Testis (tissue), 3 donors: ENCODE results near the gene JCAD. TPM values are rescaled to one million over a fixed set of nuclear protein-coding genes. Genes with fewer than 3 reads are reported as not detected.

Experiments
- DNase-seq: peaks from one replicate; pipeline ENCODE4 v3.0.0-alpha.2; 2019
- H3K27ac ChIP-seq, 2 donors: fragments of 200-600 bp; sonication (generic); one replicate each; pipeline ENCODE4 v1.5.1; 2019
- H3K27me3 ChIP-seq: fragments of 200-600 bp; sonication (generic); one replicate; pipeline ENCODE4 v1.5.1; 2019
- H3K36me3 ChIP-seq: fragments of 200-600 bp; sonication (generic); one replicate; pipeline ENCODE4 v1.5.1; 2017; ENCODE audit warnings: low read depth; ENCODE audit errors: missing control alignments
- H3K4me1 ChIP-seq: fragments of 200-600 bp; sonication (generic); one replicate; pipeline ENCODE4 v1.5.1; 2019
- H3K4me3 ChIP-seq, 2 donors: fragments of 200-600 bp; sonication (generic); one replicate each; pipeline ENCODE4 v1.5.1; 2017 to 2019
- H3K9me3 ChIP-seq: fragments of 200-600 bp; sonication (generic); one replicate; pipeline ENCODE4 v1.5.1; 2017
- POLR2A ChIP-seq: fragments of 450-650 bp; IDR thresholded peaks from one replicate; pipeline ENCODE4 v1.6.1; 2017; ENCODE audit warnings: antibody characterized with exemption, mild to moderate bottlenecking, moderate library complexity
- WGBS, 2 donors: methylation state at CpG; one replicate each; pipeline ENCODE4 v1.1.5; 2018; 5-methylcytosine and 5-hydroxymethylcytosine counted together
- intact Hi-C: fragments of 100-400 bp; cut with DNase I; formaldehyde crosslinking; loops from one replicate; pipeline ENCODE4 v1.15.1; 2023; ENCODE audit warnings: low total_unique reads
- polyA plus RNA-seq: library from polyadenylated mRNA; stranded (reverse); fragments of 350-450 nt; fragmentation: Illumina TruSeq; extraction: RNeasy Lipid Tissue Mini Kit (QIAGEN cat#74804); gene quantifications from one replicate; pipeline ENCODE4 v1.2.3, GENCODE V29; 2014; ENCODE audit warnings: low read depth, low replicate concordance; ENCODE audit not compliant: insufficient read depth
- total RNA-seq, 2 donors: library from RNA; depleted of rRNA; stranded (reverse); fragments of >200 nt; gene quantifications; one replicate each; pipeline ENCODE4 v1.2.3, GENCODE V29; 2016
- TF ChIP-seq, protein P1 (sequence below), 3 experiments: fragments of 450-650 bp in 2 of 3; fragments of 200-600 bp in 1 of 3; sonication (generic) in 1 of 3; IDR thresholded peaks; one replicate each; pipeline ENCODE4 v1.5.1; 2016 to 2019; ENCODE audit warnings: antibody characterized with exemption in 3 of 3, mild to moderate bottlenecking in 2 of 3, moderate library complexity in 1 of 3

Gene JCAD
- total and polyA plus RNA-seq, 3 donors from 2014 or later, result 57.4 to 133 (median 109) TPM

DNA sequence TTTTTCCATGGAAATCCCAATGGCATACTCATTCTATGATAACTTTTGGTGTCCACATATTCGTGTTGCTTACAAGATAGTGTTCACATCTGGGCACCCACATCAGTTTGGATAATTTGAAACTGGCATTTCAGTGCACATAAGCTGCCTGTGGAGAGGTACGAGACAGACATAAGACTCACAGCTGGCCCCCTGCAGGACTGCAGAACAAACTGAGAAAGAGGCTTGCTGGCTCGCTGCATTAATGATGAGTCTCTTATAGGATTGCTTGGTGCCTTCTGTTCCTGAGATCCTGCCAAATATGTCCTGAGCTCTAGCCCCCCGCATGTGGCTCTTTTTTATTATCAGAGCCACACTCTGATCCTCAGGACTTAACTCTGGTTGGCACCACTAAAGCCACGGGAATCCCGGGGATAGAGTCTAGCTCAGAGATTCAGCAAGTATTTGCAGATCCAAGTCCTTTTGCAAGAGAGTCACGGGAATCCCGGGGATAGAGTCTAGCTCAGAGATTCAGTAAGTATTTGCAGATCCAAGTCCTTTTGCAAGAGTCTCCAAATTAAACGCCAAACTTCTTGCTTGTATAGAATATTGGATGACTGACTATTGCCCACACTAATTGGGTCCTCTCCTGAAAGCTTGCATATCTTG lies 34.0 kb upstream of the JCAD start:
- intact Hi-C loops, result no loop called here
- H3K27me3 ChIP-seq, result no peaks in the 10 kb centered on the region
- H3K27ac ChIP-seq, result no peak overlapping the region
- no peak for DNase-seq
- no peaks in the 10 kb centered on the region for H3K9me3 ChIP-seq
- H3K4me1 ChIP-seq, result no peaks in the 10 kb centered on the region
- no peak overlapping the region for H3K4me3 ChIP-seq
- 86 to 88% methylated on average over 9 of the region's 9 CpGs for WGBS, 2 donors
- no peak for TF ChIP-seq POLR2A
- TF ChIP-seq, protein P1, sequence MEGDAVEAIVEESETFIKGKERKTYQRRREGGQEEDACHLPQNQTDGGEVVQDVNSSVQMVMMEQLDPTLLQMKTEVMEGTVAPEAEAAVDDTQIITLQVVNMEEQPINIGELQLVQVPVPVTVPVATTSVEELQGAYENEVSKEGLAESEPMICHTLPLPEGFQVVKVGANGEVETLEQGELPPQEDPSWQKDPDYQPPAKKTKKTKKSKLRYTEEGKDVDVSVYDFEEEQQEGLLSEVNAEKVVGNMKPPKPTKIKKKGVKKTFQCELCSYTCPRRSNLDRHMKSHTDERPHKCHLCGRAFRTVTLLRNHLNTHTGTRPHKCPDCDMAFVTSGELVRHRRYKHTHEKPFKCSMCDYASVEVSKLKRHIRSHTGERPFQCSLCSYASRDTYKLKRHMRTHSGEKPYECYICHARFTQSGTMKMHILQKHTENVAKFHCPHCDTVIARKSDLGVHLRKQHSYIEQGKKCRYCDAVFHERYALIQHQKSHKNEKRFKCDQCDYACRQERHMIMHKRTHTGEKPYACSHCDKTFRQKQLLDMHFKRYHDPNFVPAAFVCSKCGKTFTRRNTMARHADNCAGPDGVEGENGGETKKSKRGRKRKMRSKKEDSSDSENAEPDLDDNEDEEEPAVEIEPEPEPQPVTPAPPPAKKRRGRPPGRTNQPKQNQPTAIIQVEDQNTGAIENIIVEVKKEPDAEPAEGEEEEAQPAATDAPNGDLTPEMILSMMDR (IDR thresholded peaks at IDR 0.05), result no peak
- no peaks in the 10 kb centered on the region for H3K36me3 ChIP-seq

DNA sequence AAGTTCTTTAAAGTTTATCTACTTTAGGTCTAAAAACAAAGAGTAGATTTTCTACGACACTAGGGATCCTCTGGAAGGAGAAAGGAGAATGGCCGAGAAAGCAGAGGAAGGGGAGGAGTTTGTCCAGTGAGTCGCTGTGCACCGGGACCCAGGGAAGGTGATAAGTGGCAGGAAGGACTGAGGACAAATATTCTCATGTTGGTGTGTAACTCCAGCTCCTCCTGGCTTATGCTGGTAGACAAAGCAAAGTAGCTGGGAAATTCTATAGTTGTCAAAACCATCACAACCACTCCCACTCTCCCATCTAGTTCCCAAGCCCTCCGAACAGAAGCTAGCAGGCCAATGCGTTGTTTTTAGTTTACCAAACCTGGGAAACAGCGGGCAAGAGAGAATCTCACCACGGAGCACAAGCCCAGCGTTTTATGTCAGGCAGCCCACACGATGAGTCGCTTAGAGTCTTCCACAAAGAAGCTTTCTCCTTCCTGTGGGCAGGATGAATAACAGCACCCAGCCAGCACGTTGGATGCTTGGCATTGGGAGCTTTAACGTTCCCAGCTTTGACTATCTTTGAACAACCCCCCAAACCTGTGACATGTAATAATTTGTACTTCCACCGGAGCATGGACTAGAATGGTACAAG lies 32.9 kb upstream of the JCAD start:
- no peaks in the 10 kb centered on the region for H3K9me3 ChIP-seq
- H3K36me3 ChIP-seq, result no peaks in the 10 kb centered on the region
- no peak for TF ChIP-seq POLR2A
- TF ChIP-seq, protein P1 (IDR thresholded peaks at IDR 0.05), result no peak
- H3K4me3 ChIP-seq, result no peak overlapping the region
- no peak overlapping the region for H3K27ac ChIP-seq
- intact Hi-C loops, result no loop called here
- 62 to 63% methylated on average over 13 to 14 of the region's 14 CpGs for WGBS, 2 donors
- no peaks in the 10 kb centered on the region for H3K27me3 ChIP-seq
- no peaks in the 10 kb centered on the region for H3K4me1 ChIP-seq
- no peak for DNase-seq

DNA sequence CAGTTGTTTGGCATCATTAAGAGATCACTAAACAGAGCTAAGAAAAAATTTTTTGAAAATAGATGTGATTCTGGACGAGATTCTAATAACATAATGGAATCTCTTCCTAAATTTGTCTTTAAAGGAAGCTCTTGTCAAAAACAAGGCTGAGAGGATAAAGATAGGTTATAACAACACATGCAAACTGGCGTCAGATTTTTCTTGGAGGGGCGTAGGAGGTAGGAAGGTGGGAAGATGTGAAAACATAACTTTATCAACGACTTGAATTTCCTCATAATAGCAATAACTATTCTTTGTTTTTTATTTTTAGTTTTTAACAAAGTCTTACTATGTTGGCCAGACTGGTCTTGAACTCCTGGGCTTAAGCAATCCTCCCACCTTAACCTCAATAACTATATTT lies 31.8 kb upstream of the JCAD start:
- Histone ChIP-seq H3K27ac (no peak overlapping the region), H3K27me3 (no peaks in the 10 kb centered on the region), H3K4me1 (no peaks in the 10 kb centered on the region), H3K4me3 (no peak overlapping the region), H3K36me3 (no peaks in the 10 kb centered on the region), H3K9me3 (no peaks in the 10 kb centered on the region)
- 64 to 83% methylated on average over 4 of the region's 4 CpGs for whole genome bisulfite sequencing, 2 donors
- TF ChIP-seq POLR2A, result no peak
- TF ChIP-seq, protein P1 (IDR thresholded peaks at IDR 0.05), result no peak
- intact Hi-C loops, result no loop called here
- no peak for DNase-seq

DNA sequence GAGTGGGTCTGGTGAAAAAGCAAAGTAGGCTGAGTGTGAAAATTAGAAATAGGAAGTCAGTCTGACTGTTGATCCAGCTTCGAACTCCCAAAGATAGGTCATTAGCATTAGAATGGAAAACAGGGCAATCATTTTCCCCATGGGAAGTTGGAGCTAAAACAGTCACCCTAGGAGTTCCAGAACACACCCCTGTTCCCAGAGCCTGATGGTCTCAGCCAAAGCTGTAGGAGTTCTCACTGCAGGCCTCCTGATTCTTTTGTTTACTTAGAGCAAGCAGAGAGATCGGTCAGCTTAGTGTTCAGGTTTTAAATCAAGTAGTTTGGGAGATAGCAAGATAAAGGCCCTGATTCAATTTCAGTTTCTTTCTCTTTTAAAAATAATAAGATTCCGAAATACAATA lies 28.8 kb upstream of the JCAD start:
- H3K36me3 ChIP-seq, result no peaks in the 10 kb centered on the region
- H3K9me3 ChIP-seq, result no peaks in the 10 kb centered on the region
- no peaks in the 10 kb centered on the region for H3K27me3 ChIP-seq
- DNase-seq, result no peak
- 44 to 52% methylated on average over 3 of the region's 3 CpGs for WGBS, 2 donors
- no peak for TF ChIP-seq POLR2A
- TF ChIP-seq, protein P1 (IDR thresholded peaks at IDR 0.05), result no peak
- intact Hi-C loops, result no loop called here
- no peak overlapping the region for H3K4me3 ChIP-seq
- H3K4me1 ChIP-seq, result no peaks in the 10 kb centered on the region
- no peak overlapping the region for H3K27ac ChIP-seq

DNA sequence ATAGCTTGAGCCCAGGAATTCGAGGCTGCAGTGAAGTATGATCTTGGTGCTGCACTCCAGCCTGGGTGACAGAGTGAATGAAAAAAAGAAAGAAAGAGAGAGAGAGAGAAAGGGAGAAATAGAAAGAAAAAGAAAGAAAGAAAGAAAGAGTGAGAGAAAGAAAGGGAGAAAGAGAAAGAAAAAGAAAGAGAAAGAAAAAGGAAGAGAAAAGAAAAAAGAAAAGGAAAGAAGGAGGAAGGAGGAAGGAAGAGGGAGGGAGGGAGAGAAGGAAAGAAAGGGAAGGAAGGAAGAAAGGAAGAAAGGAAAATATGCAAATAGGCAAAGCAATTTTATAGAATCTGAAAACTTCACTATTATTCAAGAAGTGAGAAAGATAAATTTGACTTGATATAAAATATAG lies 24.5 kb upstream of the JCAD start:
- Histone ChIP-seq H3K4me1 (no peaks in the 10 kb centered on the region), H3K36me3 (no peaks in the 10 kb centered on the region), H3K27ac (no peak overlapping the region), H3K9me3 (no peaks in the 10 kb centered on the region), H3K4me3 (no peak overlapping the region), H3K27me3 (no peaks in the 10 kb centered on the region)
- intact Hi-C loops, result no loop called here
- DNase-seq, result no peak
- 82 to 90% methylated on average over 1 of the region's 1 CpG for WGBS, 2 donors
- TF ChIP-seq, protein P1 (IDR thresholded peaks at IDR 0.05), result no peak
- no peak for TF ChIP-seq POLR2A
